Vagina (tissue), 2 donors: ENCODE measurements around the gene SLC1A1.

Experiments
- CTCF ChIP-seq, 3 experiments: fragments of 450-650 bp in 2 of 3; fragments of 200-600 bp in 1 of 3; sonication (generic) in 1 of 3; IDR thresholded peaks; one replicate each; pipeline ENCODE4 v1.5.1; 2017 to 2019; ENCODE audit warnings: antibody characterized with exemption in 3 of 3, mild to moderate bottlenecking in 2 of 3, moderate library complexity in 2 of 3
- POLR2A ChIP-seq, 2 donors: fragments of 450-650 bp; IDR thresholded peaks; one replicate each; pipeline ENCODE4 v1.6.1; 2017; ENCODE audit warnings: antibody characterized with exemption in 2 of 2, mild to moderate bottlenecking in 2 of 2, moderate library complexity in 2 of 2
- POLR2AphosphoS5 ChIP-seq, 2 donors: sonication (generic); formaldehyde crosslinking; IDR thresholded peaks; one replicate each; pipeline ENCODE4 v1.9.0; 2017; ENCODE audit warnings: antibody characterized with exemption in 2 of 2, mild to moderate bottlenecking in 2 of 2, low read depth in 1 of 2; ENCODE audit not compliant: insufficient read depth in 1 of 2

GRCh38 chr9:4461437-4461836, 28.8 kb upstream of the SLC1A1 start:
- TF ChIP-seq POLR2AphosphoS5 (IDR thresholded peaks at IDR 0.05; ENCODE audit: insufficient read depth in 1 of 2, low read depth in 1 of 2) (no peak), POLR2A (IDR thresholded peaks at IDR 0.05) (no peak), CTCF (IDR thresholded peaks at IDR 0.05) (no peak)
